DMS 273 (cell line): Measurements from ENCODE around the gene HOXB1.
"Not testable (repeated sequence)": the region's sequence is repeated elsewhere in the genome, so short reads cannot be mapped to it uniquely, and the experiment has no call there.

Source experiments
- DNase-seq: peaks from one replicate; lab custom pipeline; 2025; ENCODE audit not compliant: unreplicated experiment; lab: John Stamatoyannopoulos, UW

The HOXB1 gene

DNA sequence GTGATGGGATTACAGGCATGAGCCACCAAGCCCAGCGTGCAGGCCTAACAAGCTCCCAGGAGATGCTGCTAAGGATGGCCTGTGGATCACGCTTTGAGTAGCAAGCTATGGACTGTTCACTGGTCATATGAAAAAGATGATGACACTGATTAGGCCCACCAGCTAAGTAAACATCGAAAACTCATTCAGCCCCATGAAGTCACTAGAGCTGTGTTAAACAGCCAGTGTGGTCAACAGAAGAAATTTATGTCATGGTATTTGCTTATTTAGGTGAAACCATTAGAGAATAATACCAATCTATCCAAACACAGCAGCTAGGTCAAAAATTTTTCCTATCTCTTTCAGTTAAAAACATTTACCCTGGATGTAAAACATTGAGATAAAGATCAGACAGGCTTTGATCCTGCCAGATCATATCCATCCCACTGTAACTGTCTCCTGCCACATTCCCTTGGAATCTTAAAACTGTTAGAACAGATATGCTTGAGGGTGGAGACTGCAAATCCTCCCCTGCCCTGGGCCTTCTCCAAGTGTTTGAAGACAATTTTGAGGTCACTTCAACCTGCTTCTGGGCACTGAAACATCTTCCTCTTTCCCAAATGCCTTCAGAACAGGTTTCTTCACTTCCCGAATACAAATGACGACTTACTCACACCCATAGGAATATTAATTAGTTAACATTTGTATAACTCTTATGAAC lies 30.9 kb downstream of the HOXB1 start:
- no peak for DNase-seq

DNA sequence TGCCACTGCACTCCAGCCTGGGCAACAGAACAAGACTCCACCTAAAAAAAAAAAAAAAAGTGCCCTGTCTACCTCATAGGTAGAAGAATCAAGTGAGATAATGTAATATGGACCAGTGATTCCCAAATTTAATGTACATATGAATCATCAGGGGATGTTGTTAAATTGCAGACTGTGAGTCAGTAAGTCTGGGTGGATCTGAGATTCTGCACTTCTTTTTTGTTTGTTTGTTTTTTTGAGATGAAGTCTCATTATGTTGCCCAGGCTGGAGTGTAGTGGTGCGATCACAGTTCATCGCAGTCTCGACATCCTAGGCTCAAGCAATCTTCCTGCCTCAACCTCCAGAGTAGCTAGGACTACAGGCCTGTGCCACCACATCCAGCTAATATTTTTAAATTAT lies 31.6 kb downstream of the HOXB1 start:
- DNase-seq = no peak

DNA sequence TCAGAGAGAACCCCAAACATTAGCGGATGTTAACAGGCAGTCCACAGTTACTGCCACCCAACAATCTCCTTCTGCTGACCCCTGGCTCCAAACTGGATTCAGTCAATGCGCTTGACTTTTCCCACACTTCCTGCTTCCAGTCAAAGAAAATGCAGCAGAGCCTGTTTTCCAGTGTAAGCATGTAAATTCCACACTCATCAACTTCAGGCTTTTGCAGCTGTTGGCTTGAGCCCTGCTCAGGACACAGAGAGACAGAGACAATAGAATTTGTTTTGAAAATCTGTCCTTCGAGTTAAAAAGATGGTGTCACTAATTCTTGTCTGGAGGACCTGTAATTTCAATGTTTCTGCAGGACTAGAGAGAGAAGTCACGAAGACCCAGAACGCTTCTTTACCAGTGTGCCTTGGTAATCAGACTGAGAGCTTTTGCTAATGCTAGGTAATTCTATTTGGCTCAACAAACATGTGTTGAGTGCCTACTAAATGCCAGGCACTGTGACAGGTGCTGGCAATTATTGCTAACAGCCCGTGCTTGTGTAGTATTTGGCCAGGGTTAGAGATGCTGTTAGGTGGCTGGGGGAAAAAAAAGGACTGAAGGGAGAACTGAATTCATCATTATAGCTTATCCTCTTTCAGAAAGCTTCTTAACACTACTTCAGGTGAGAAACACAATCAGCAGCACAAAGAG lies 32.5 kb downstream of the HOXB1 start:
- no peak for DNase-seq

DNA sequence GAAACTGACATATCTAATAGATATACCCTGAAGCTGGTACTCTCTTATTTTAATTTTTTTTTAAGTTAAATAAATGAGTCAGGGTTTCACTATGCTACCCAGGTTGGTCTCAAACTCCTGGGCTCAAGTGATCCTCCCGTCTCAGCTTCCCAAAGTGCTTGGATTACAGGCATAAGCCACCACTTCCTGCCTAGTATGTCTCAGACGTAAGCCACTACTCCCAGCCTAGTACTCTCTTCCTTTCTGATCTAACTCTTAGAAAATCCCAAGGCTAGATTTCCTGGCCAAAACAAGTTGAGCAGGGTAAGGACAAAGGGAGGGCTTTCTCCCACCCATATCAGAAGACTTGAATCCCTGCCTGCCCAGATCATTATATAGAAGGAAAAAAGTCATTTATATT lies 33.7 kb downstream of the HOXB1 start:
- DNase-seq = no peak

DNA sequence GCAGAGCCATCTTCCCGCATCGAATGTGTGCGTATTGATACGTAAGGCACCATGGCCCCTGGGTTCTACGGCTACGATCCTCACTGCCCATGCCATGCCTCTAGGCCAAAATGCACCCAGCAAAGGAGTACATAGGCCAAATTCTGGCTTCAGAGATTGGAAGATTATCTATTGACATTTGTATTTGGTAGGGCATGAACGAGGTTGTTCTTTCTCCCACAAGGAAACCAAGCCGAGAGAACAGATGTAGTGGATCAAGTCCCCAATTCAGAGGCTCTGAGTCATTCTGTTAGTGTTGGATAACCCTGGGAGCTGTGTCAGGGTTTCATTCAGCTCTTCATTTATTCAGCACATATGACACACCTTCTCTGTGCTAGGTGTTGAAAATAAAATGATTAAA lies 36.5 kb downstream of the HOXB1 start:
- no peak for DNase-seq

DNA sequence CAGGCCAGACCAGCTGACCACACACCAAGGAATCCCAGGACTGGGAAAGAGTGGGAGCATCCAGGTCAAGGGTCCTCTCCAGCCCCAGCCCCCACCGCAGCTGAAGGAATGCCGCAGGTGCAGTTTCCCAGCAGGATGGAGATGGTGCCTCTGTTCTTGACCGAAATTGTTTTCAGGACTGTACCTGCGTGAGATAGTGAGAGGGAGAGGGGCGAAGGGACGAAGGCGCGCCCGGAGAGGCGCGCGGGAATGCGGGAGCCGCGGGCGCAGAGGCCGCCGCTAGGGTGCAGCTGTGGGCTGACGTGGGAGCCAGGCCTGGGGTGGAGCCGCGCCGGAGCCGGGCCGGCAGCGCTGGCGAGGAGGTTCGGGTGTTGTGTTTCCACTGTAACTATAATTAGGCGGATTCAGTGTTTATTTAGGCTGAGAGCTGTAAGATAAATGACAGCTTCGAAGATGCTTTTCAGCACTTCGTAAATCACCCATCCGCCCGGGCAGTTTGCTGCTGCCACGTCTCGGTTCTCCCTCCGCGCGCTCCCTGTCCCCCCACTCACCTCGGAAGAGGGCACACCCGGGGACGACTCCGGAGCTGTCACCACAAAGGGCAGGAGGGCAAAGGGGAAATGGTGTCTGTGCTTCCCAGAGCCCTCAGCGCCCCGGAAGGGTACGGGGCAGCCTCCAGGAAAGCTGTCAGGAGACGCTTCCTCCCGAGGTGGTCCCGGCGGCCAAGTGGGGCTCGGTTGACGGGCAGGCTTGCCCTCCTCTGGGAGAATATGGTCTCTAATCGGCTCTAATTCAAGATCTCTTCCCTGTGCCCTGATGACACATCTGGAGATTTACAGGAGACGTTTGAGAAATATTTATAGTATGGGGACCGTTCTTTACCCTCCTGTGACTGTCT lies 38.2 kb downstream of the HOXB1 start:
- DNase-seq = peak; percentile 60

DNA sequence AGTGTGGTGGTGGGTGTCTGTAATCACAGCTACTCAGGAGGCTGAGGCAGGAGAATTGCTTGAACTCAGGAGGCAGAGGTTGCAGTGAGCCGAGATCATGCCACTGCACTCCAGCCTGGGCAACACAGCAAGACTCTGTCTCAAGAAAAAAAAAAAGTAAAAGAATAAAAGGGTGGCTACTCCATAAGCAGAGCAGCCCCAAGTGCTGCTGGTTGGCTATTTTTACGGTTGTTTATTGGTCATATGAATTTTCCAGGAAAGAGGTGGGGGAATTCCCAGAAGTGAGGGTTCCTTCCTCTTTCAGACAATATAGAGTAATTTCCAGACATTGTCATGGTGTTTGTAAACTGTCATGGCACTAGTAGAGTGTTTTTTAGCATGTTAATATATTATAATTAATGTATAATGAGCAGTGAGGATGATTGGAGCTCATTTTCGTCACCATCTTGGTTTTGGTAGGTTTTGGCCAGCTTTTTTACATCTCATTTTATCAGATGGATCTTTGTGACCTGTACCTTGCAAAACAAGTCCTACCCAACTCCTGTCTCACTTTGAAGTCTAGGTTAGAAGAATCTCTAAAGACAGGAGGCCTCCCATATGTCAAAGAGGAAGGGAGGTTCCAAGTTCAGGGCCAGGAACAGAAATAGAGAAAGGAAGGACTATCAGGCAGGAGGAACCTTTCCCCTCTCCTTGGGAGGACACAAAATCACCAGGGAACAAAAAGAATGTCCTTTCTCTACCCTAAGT lies 39.1 kb downstream of the HOXB1 start:
- DNase-seq = no peak

DNA sequence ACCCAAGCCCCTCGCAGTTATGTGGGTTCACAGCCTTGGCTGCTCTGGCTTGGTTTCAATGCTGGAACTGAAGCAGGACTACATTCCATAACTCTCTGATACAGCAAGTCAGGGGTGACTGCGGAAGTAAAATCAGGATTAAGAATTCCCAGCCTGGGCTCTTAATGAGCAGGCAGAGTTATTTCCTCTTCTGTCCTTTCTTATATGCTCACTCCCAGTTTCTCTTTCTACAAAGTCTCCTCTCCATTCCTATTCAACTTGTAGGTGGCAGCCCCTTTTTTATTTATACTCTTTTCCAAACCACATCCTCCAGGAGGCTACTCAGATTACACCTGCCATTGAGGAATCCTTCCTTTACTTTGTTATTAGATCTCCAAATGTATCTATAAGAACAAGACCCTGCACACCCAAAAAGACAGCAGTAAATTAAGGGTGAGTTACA lies 40.3 kb downstream of the HOXB1 start:
- DNase-seq = no peak

DNA sequence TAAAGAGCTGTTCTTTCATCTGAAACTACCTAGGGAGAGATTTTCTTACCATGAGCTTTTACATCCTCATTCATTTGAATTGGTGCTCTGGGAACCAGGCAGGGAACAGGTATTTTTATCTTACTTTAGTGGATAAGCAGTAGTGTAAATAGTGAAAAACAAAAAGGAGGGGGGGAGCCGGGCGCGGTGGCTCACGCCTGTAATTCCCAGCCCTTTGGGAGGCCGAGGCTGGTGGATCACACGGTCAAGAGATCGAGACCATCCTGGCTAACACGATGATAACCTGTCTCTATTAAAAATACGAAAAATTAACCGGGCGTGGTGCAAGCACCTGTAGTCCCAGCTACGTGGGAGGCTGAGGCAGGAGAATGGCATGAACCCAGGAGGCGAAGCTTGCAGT lies 41.0 kb downstream of the HOXB1 start:
- no peak for DNase-seq

DNA sequence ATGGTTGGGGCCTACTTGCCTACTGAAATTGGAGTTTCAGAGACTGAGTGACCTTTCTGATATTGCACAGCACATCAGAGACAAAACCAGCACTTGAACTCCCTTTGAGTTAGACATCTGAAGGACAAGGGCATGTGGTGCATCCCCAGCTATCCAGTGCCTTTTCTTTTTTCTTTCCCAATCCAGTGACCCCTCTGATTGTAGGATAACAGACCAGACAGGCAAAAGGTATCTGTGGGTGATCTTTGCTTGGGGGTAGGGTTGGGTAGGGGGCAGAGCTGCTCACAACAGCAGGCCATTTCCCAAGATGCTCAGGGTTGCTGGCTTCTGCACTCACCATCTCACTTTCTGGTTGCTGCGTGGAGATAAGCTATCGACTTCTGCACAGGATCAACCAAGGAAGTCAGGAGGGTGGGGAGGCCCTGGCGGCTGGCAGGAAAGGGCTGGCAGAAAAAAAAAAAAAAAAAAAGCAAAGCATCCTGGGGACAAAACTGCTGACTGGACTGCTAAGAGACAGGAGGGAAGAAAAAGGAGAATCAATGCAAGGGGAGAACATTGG lies 42.2 kb downstream of the HOXB1 start:
- no peak for DNase-seq

DNA sequence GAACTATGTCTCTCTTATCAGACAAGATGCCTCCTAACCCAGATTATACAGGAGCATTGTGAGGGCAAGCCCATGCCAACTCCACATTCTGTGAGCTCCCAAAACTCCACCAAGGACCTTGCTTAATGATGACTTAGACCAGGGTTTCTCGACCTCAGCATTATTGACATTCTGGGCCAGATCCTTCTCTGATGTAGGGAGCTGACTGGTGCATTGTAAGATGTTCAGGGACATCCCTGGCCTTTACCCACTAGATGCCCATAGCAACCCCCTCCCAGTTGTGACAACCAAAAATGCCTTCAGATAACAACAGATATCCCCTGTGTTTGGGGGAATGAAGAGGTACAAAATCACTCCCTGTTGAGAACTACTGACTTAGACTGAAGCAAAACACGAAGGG lies 43.6 kb downstream of the HOXB1 start:
- DNase-seq = no peak

DNA sequence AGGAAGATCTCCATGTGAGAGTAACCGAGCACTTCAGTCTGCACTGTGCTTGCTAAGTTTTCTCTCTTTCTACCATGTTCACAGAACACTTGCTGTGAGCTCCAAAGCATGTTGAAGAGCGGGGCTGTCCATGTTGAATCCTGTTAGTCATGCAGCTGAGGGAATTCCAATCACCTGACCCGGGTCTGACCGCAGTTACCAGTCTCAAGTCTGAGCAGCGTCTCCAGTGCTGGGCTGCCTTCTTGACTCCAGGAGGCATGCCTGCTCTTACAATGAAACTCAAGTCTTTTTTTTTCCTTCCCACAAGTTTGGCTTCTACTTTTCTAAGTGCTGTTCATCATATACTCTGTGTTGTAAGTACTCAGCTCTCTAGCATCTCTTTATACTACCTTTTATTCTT lies 44.3 kb downstream of the HOXB1 start:
- no peak for DNase-seq

DNA sequence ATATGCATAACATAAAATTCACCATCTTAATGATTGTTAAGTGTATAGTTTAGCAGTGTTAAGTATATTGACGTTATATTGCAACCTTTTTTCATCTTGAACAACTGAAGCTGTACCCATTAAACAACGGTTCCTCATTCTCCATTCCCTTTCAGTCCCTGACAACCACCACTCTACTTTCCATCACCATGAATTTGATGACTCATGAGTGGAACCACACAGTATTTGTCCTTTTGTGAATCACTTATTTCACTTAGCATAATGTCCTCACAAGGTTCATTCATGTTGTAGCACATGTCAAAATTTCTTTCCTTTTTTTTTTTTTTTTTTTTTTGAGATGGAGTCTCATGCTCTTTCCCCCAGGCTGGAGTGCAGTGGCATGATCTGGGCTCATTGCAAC lies 46.0 kb downstream of the HOXB1 start:
- no peak for DNase-seq

DNA sequence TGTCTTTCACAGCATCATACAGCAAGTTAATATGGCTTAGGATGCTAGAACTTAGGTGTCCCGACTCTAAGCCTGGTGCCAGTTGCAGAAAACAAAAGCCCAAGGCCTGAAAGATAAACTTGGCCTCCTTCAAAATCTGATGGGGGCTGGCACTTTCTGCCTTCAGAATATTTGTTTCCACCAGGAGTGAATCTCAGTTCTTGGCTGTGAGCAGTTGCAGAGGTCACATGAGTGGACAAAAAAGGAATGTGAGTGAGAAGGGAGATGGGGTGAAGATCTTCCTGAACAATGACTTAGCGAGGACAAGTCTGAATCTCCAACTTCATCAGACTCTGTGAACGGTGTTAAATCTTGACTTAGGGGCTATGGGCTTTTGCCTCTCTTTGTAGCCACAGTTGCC lies 46.6 kb downstream of the HOXB1 start:
- no peak for DNase-seq

DNA sequence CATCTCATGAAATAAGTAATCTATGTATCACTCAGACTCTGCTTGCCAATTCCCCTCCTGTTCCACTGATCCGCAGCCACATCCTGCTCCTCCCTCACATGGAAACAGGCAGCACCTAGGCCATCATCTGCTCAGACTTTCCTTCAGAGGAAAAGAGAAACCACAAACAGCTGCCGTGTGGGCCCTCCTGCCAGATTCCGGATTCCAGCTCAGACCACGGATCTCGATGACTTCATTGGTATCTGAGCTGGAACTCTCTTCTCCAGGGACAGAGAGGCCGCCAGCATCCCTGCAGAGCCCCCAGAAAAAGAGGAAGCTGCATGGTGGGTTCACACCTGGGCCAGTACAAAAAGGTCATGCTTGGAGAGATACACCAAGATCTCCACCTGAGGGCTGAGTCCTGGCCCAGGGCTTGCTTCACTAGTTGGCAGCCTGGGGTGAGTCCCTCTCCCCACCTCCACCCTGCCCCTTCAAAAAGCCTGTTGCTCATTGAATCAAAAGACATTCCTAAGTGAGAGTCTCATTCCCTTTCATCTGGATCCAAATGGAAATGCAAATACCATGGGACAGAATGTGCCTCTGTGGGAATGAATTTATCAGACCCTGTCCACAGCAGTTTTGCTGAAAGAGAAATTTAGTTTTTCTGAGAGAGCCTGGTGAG lies 47.2 kb downstream of the HOXB1 start:
- DNase-seq = peak; percentile 18

DNA sequence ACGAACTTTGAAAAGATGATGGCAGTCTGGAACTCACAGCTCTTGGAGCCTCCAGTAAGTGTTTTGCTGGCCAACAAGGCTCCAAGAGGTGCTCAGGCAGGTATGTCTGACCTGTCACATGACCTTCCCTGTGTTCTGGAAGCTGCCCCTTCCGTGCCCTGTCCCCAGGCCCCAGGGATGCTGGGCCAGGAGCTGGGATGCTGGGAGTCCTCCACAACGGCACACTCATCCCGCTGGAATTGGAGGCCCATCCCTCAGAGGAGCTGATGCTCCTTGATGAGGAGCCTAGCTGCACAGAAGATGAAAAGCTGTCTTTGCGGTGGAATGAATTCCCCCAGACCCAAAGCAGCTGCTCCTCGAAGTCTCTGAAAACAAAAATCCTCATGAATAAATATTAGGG lies 47.8 kb downstream of the HOXB1 start:
- DNase-seq = no peak

DNA sequence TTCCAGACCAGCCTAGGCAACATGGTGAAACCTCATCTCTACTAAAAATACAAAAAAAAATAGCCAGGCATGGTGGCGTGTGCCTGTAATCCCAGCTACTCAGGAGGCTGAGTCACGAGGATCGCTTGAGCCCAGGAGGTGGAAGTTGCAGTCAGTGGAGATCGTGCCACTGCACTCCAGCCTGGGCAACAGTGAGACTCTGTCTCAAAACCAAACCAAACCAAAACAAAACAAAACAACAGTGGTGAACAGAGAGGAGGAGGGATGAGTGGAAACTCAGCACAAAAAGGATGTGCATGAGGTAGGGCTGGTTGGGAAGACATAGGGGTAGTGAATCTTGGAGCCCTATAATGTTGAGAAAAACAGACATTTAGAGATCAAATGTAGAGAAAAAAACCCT lies 48.5 kb downstream of the HOXB1 start:
- not testable (repeated sequence) for DNase-seq

DNA sequence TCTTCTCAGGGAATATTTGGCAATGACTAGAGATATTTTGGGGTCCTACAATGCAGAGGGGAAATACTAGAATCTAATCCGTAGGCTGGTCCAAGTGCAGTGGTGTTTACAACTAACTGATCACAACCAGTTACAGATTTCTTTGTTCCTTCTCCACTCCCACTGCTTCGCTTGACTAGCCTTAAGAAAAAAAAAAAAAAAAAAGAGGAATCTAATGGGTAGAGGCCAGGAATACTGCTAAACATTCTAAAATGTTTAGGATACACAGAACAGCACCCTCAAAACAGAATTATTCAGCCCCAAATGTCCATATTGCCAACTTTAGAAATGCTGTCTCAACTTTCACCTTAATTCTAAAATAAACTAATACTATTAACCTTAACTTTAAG lies 51.8 kb downstream of the HOXB1 start:
- no peak for DNase-seq
